GM21526 (cell line): ENCODE measurements around the gene NSMCE3.

Experiments used
- ATAC-seq: cut with Tn5 transposase; IDR thresholded peaks from one replicate; pipeline ENCODE4 v1.9.1; 2021; ENCODE audit warnings: moderate library complexity; ENCODE audit not compliant: unreplicated experiment, low FRiP score

The NSMCE3 gene

GRCh38 chr15:29269485-29270168, at the start of gene NSMCE3:
Gene NSMCE3, minus strand, starts transcription at chr15:29269822. Its CDS starts 117 bp downstream, at chr15:29269705.
- ATAC-seq: peak; percentile 88

- no peak for ATAC-seq
These were observed 46.8 kb upstream of the NSMCE3 start for GRCh38 chr15:29316422-29316821.

- no peak for ATAC-seq
These were observed 42.8 kb upstream of the NSMCE3 start for GRCh38 chr15:29312387-29312786.

GRCh38 chr15:29311696-29312095, 42.1 kb upstream of the NSMCE3 start:
- ATAC-seq: no peak

- ATAC-seq: peak; percentile 56
These were observed 39.5 kb upstream of the NSMCE3 start for GRCh38 chr15:29309139-29309538.

GRCh38 chr15:29308299-29308698, 38.7 kb upstream of the NSMCE3 start:
- no peak for ATAC-seq

- ATAC-seq: no peak
These were observed 35.9 kb upstream of the NSMCE3 start for GRCh38 chr15:29305556-29305955.

GRCh38 chr15:29302871-29303270, 33.2 kb upstream of the NSMCE3 start:
- ATAC-seq: no peak

GRCh38 chr15:29299784-29300183, 30.2 kb upstream of the NSMCE3 start:
- ATAC-seq: no peak

- ATAC-seq: no peak
These were observed 29.7 kb upstream of the NSMCE3 start for GRCh38 chr15:29299331-29299730.

GRCh38 chr15:29294732-29295325, 25.2 kb upstream of the NSMCE3 start:
- no peak for ATAC-seq

- no peak for ATAC-seq
These were observed 21.6 kb upstream of the NSMCE3 start for GRCh38 chr15:29291067-29291845.

- ATAC-seq: no peak
These were observed 19.6 kb upstream of the NSMCE3 start for GRCh38 chr15:29289173-29289572.

- ATAC-seq: no peak
These were observed 15.8 kb upstream of the NSMCE3 start for GRCh38 chr15:29285386-29285785.

- ATAC-seq: no peak
These were observed 13.8 kb upstream of the NSMCE3 start for GRCh38 chr15:29283381-29283780.

GRCh38 chr15:29280514-29280913, 10.9 kb upstream of the NSMCE3 start:
- ATAC-seq: no peak

GRCh38 chr15:29278436-29279105, 8.9 kb upstream of the NSMCE3 start:
- no peak for ATAC-seq

- ATAC-seq: no peak
These were observed 6.7 kb upstream of the NSMCE3 start for GRCh38 chr15:29276366-29276765.

- no peak for ATAC-seq
These were observed 6.2 kb upstream of the NSMCE3 start for GRCh38 chr15:29275855-29276254.

- ATAC-seq: no peak
These were observed 5.3 kb upstream of the NSMCE3 start for GRCh38 chr15:29274946-29275345.

GRCh38 chr15:29272219-29272618, 2.6 kb upstream of the NSMCE3 start:
- no peak for ATAC-seq
